Upper lobe of left lung (tissue), 6 donors: Measurements from ENCODE around the gene EPS8L2. TPM values are rescaled to one million over a fixed set of nuclear protein-coding genes. Genes with fewer than 3 reads are reported as not detected.

Source experiments
- ATAC-seq, 2 donors: fragments of 200-7000 bp; cut with Tn5 transposase; one replicate each; pipeline ENCODE4 v1.9.1; 2022; ENCODE audit warnings: mild to moderate bottlenecking in 2 of 2, moderate library complexity in 2 of 2; ENCODE audit not compliant: low FRiP score in 2 of 2
- DNase-seq, 2 donors: peaks; one replicate each; pipeline ENCODE4 v3.0.0-alpha.2; 2019 to 2020
- H3K27ac ChIP-seq, 4 donors: fragments of 200-600 bp; sonication (generic); one replicate each; pipeline ENCODE4 v1.5.1; 2016 to 2019
- H3K27me3 ChIP-seq, 4 donors: fragments of 200-600 bp; sonication (generic); one replicate each; pipeline ENCODE4 v1.5.1; 2017 to 2019
- H3K36me3 ChIP-seq, 4 donors: fragments of 200-600 bp; sonication (generic); one replicate each; pipeline ENCODE4 v1.5.1; 2016 to 2019
- H3K4me1 ChIP-seq, 4 donors: fragments of 200-600 bp; sonication (generic); one replicate each; pipeline ENCODE4 v1.5.1; 2018 to 2019
- H3K4me3 ChIP-seq, 4 donors: fragments of 200-600 bp; sonication (generic); one replicate each; pipeline ENCODE4 v1.5.1; 2017 to 2019; ENCODE audit warnings: mild to moderate bottlenecking in 2 of 4, moderate library complexity in 1 of 4
- H3K9me3 ChIP-seq, 4 donors: fragments of 200-600 bp; sonication (generic); one replicate each; pipeline ENCODE4 v1.5.1; 2018 to 2019
- EP300 ChIP-seq, 4 donors: sonication (generic); formaldehyde crosslinking; IDR thresholded peaks; one replicate each; pipeline ENCODE4 v1.5.1; 2017; ENCODE audit warnings: antibody characterized with exemption in 4 of 4, control low read depth in 2 of 4
- POLR2A ChIP-seq, 4 donors: fragments of 450-650 bp; IDR thresholded peaks; one replicate each; pipeline ENCODE4 v1.5.1; 2016 to 2017; ENCODE audit warnings: antibody characterized with exemption in 4 of 4, mild to moderate bottlenecking in 2 of 4
- POLR2AphosphoS5 ChIP-seq, 2 donors: sonication (generic); formaldehyde crosslinking; IDR thresholded peaks; one replicate each; pipeline ENCODE4 v1.5.1; 2017; ENCODE audit warnings: antibody characterized with exemption in 2 of 2
- WGBS, 2 donors: methylation state at CpG; one replicate each; pipeline ENCODE4 v1.1.5; 2017 to 2018; 5-methylcytosine and 5-hydroxymethylcytosine counted together
- total RNA-seq, 6 donors: library from RNA; depleted of rRNA in 4 of 6; stranded (reverse); fragments of >200 nt in 4 of 6; gene quantifications; one replicate each; pipeline versions ENCODE4 v1.1.0 to v1.2.1, GENCODE V29; 2016 to 2021
- TF ChIP-seq, protein P1 (sequence below), 6 experiments: fragments of 450-650 bp in 4 of 6; fragments of 200-600 bp in 2 of 6; sonication (generic) in 2 of 6; IDR thresholded peaks; one replicate each; pipeline ENCODE4 v1.5.1; 2016 to 2019; ENCODE audit warnings: antibody characterized with exemption in 6 of 6
- donor health status: DM: no; HTN: no; CAD: no; lungs with moderate emphysema.
- donor health status: DM: no; HTN: yes; CAD: no; lungs with severe emphysema.

EPS8L2 gene
- total RNA-seq, 6 donors from 2014 or later, result 120 to 497 (median 199) TPM

DNA sequence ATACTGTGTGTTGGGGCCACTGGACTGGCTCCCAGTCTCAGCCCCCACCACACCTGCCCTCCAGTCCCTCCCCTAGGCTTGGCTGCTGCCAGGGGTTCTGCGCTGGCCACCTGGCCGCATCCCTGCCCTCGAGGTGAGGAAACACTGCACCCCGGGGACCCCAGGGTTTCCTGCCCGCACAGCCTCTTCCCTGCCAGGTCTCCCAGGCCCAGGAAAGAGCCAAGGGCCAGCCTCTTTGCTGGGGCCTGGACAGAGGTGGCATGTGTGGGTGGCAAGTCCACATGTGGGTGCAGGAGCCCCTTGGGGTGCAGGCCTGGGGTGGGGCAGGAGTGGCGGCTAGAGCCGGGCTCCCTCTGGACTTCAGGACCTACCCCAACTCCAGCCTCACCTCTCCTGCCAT is 2.5 kb downstream of the EPS8L2 start:
- Histone ChIP-seq H3K27me3 (peaks cover 0 to 20% (median 10%) of the 10 kb centered on the region in 4 donors), H3K36me3 (no peaks in the 10 kb centered on the region), H3K27ac (peak overlapping the region; percentile 42 to 86 (median 56)), H3K4me3 (no peak overlapping the region), H3K4me1 (peaks cover 28 to 75% (median 47%) of the 10 kb centered on the region in 4 donors), H3K9me3 (no peaks in the 10 kb centered on the region)
- TF ChIP-seq EP300 (IDR thresholded peaks at IDR 0.05), result no peak
- TF ChIP-seq, protein P1, sequence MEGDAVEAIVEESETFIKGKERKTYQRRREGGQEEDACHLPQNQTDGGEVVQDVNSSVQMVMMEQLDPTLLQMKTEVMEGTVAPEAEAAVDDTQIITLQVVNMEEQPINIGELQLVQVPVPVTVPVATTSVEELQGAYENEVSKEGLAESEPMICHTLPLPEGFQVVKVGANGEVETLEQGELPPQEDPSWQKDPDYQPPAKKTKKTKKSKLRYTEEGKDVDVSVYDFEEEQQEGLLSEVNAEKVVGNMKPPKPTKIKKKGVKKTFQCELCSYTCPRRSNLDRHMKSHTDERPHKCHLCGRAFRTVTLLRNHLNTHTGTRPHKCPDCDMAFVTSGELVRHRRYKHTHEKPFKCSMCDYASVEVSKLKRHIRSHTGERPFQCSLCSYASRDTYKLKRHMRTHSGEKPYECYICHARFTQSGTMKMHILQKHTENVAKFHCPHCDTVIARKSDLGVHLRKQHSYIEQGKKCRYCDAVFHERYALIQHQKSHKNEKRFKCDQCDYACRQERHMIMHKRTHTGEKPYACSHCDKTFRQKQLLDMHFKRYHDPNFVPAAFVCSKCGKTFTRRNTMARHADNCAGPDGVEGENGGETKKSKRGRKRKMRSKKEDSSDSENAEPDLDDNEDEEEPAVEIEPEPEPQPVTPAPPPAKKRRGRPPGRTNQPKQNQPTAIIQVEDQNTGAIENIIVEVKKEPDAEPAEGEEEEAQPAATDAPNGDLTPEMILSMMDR (IDR thresholded peaks at IDR 0.05), result no peak
- no peak for TF ChIP-seq POLR2AphosphoS5 (IDR thresholded peaks at IDR 0.05)
- no peak for TF ChIP-seq POLR2A (IDR thresholded peaks at IDR 0.05)
- WGBS, 2 donors, result 70 to 75% methylated on average over 4 to 7 of the region's 7 CpGs
- ATAC-seq (no peak), DNase-seq (no peak)

- WGBS, 2 donors, result 58 to 69% methylated on average over 14 of the region's 27 CpGs
- TF ChIP-seq, protein P1 (IDR thresholded peaks at IDR 0.05), result no peak
- no peak for TF ChIP-seq EP300 (IDR thresholded peaks at IDR 0.05)
- no peak for TF ChIP-seq POLR2A (IDR thresholded peaks at IDR 0.05)
- no peak for TF ChIP-seq POLR2AphosphoS5 (IDR thresholded peaks at IDR 0.05)
- Histone ChIP-seq H3K27me3 (peaks cover 0 to 20% (median 10%) of the 10 kb centered on the region in 4 donors), H3K36me3 (no peaks in the 10 kb centered on the region), H3K4me3 (no peak overlapping the region), H3K9me3 (no peaks in the 10 kb centered on the region), H3K27ac (peak overlapping the region in 3 of 4 donors; percentile 7 to 49 (median 44)), H3K4me1 (peaks cover 27 to 69% (median 42%) of the 10 kb centered on the region in 4 donors)
- DNase-seq (no peak), ATAC-seq (no peak)
These were observed 3.3 kb downstream of the EPS8L2 start for GRCh38 chr11:709109-709997.

DNA sequence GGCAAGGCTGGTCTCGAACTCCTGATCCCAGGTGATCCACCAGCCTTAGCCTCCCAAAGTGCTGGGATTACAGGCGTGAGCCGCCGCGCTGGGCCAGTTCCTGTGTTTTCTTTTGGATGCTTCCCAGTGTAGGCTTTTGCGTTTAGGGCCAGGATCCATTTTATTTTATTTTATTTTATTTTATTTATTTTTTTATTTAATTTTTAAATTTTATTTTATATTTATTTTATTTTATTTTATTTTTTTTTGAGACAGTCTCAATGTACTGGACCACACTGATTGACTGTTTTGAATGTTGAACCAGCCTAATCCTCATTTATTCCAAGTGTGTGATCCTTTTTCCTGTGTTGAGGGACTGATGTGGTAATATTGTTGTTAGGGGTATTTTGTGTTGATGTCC is 8.4 kb downstream of the EPS8L2 start:
- H3K27ac ChIP-seq, result no peak overlapping the region
- no peaks in the 10 kb centered on the region for H3K36me3 ChIP-seq
- peaks cover 0 to 23% (median 9%) of the 10 kb centered on the region in 4 donors for H3K4me1 ChIP-seq
- ATAC-seq (no peak), DNase-seq (peak in 1 of 2 donors; percentile 43)
- no peak overlapping the region for H3K4me3 ChIP-seq
- 95 to 97% methylated on average over 6 of the region's 6 CpGs for WGBS, 2 donors
- TF ChIP-seq POLR2A (IDR thresholded peaks at IDR 0.05) (no peak), POLR2AphosphoS5 (IDR thresholded peaks at IDR 0.05) (no peak), EP300 (IDR thresholded peaks at IDR 0.05) (no peak)
- TF ChIP-seq, protein P1 (IDR thresholded peaks at IDR 0.05), result no peak
- H3K27me3 ChIP-seq, result peaks cover 0 to under 1% (median 0%) of the 10 kb centered on the region in 4 donors
- H3K9me3 ChIP-seq, result no peaks in the 10 kb centered on the region

DNA sequence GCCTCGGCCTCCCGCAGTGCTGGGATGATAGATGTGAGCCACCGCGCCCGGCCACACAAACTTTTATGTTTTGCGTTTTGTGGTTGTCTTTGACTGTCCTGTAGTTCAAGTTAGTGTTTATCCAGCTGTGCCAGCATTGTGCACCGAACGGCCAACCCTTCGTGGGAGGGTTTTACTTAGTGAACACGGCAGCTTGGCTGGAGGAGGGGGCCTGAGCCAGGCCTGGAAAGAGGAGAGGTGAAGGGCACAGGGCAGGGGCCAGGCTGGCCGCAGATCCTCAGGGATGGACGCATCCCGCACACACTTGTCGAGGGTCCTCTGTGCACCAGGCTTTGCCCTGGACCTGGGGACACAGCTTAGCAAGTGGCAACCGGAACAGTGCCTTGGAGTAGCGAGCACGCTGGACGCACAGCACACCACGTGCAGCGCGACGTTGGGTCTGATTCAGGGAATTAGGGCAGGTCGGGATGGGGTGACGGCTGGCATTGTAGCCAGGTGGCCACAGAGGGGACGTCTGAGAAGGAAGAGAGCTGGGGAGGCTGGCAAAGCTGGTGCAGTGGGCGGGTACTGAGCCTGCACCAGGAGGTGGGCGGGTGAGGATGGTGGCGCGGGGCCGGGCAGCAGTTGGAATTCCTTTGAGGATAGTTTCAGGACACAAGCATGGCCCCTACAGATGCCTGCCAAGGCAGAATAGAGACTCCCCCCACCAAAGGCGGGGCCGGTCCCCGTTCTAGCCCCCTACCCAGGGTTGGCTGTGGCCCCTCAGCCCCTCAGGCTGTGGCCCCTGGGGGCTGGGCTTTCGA is 13.4 kb downstream of the EPS8L2 start:
- Histone ChIP-seq H3K4me1 (peaks cover 10 to 25% (median 18%) of the 10 kb centered on the region in 4 donors), H3K9me3 (no peaks in the 10 kb centered on the region), H3K27ac (no peak overlapping the region), H3K27me3 (peaks cover 0 to 36% (median 9%) of the 10 kb centered on the region in 4 donors), H3K36me3 (peaks cover 0 to 14% (median under 1%) of the 10 kb centered on the region in 4 donors), H3K4me3 (no peak overlapping the region)
- ATAC-seq, result no peak
- WGBS, 2 donors, result 80 to 82% methylated on average over 31 to 33 of the region's 34 CpGs
- peak in 1 of 2 donors; percentile 57 for DNase-seq
- TF ChIP-seq POLR2A (IDR thresholded peaks at IDR 0.05) (no peak), POLR2AphosphoS5 (IDR thresholded peaks at IDR 0.05) (no peak), EP300 (IDR thresholded peaks at IDR 0.05) (no peak)
- TF ChIP-seq, protein P1 (IDR thresholded peaks at IDR 0.05), result no peak
